Measurements from ENCODE around the gene APOM. TPM values are rescaled to one million over a fixed set of nuclear protein-coding genes. Genes with fewer than 3 reads are reported as not detected.

APOM gene
- total and polyA plus RNA-seq, 4 donors, result 89.8 to 587 (median 173) TPM

DNA sequence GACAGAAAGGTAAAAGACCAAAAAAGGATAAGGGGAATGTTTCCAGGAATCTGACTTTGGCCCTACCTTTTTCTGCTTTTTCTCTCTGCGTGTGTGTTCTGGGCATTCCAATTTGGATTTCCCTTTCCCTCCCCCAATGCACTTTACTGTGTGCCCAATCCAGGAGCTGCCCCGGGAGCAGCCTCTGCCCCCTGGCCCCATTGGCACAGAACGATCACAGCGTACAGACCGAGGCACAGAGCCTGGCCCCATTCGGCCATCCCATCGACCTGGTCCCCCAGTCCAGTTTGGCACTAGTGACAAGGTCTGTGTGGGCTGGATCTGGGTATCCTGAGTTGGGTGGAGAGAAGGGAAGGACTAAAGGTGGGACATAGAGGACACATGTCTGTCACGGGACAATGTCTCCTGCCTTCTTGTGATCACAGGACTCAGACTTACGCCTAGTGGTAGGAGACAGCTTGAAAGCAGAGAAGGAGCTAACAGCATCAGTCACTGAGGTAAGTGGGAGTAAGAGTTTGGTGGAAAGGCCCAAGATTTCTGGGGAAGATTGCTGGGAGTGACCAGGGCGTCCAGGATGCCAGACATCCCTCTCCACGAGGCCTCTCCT is 20.6 kb upstream of the APOM start (continued):
- TF ChIP-seq, protein P1, sequence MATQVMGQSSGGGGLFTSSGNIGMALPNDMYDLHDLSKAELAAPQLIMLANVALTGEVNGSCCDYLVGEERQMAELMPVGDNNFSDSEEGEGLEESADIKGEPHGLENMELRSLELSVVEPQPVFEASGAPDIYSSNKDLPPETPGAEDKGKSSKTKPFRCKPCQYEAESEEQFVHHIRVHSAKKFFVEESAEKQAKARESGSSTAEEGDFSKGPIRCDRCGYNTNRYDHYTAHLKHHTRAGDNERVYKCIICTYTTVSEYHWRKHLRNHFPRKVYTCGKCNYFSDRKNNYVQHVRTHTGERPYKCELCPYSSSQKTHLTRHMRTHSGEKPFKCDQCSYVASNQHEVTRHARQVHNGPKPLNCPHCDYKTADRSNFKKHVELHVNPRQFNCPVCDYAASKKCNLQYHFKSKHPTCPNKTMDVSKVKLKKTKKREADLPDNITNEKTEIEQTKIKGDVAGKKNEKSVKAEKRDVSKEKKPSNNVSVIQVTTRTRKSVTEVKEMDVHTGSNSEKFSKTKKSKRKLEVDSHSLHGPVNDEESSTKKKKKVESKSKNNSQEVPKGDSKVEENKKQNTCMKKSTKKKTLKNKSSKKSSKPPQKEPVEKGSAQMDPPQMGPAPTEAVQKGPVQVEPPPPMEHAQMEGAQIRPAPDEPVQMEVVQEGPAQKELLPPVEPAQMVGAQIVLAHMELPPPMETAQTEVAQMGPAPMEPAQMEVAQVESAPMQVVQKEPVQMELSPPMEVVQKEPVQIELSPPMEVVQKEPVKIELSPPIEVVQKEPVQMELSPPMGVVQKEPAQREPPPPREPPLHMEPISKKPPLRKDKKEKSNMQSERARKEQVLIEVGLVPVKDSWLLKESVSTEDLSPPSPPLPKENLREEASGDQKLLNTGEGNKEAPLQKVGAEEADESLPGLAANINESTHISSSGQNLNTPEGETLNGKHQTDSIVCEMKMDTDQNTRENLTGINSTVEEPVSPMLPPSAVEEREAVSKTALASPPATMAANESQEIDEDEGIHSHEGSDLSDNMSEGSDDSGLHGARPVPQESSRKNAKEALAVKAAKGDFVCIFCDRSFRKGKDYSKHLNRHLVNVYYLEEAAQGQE (IDR thresholded peaks at IDR 0.05), result no peak
- no peak for TF ChIP-seq NR2F2 (IDR thresholded peaks at IDR 0.05)

DNA sequence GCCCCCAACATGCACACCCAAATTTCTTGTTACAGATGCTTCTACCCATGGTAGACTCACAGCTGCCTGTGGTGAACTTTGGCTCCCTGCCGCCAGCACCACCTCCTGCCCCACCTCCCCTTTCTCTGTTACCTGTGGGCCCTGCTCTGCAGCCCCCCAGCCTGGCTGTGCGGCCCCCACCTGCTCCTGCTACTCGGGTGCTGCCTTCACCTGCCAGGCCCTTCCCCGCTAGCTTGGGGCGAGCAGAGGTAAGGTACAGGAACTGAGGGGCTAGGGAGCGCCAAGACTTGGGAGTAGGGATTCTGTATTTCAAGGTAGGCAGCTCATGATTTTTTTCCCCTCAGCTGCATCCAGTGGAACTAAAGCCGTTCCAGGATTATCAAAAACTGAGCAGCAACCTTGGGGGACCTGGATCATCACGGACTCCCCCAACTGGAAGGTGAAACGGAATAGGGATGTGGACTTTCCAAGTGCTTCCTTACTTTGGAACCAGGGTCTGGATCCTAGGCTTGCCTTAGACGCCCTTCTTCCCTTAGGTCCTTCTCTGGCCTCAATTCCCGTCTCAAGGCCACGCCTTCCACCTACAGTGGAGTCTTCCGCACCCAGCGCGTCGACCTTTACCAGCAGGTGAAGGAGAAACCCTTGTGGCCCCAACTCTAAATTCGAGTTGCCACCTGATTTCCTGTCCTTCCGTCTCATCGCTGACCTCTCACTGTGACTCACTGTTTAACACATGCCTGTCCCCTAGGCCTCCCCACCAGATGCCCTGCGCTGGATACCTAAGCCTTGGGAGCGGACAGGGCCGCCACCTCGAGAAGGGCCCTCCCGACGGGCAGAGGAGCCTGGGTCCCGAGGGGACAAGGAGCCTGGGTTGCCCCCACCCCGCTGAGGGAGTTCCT is 18.7 kb upstream of the APOM start:
- H3K9ac ChIP-seq (ENCODE audit: low read depth in 1 of 2, low read length in 2 of 2), result no peak overlapping the region
- H3K36me3 ChIP-seq (ENCODE audit: control insufficient read depth in 4 of 4, insufficient read depth in 3 of 4, low read depth in 1 of 4, low read length in 3 of 4), result peaks cover 38 to 89% (median 56%) of the 10 kb centered on the region in 4 donors
- H3K27ac ChIP-seq (ENCODE audit: low read depth in 1 of 2, low read length in 2 of 2), result no peak overlapping the region
- H3K27me3 ChIP-seq (ENCODE audit: control insufficient read depth in 4 of 4, insufficient read depth in 4 of 4, low read length in 3 of 4), result no peaks in the 10 kb centered on the region
- no peak for DNase-seq (ENCODE audit: low spot score)
- H3K4me3 ChIP-seq (ENCODE audit: low read depth in 1 of 3, low read length in 3 of 3), result no peak overlapping the region
- no peaks in the 10 kb centered on the region for H3K9me3 ChIP-seq (ENCODE audit: control insufficient read depth in 4 of 4, low read length in 3 of 4)
- TF ChIP-seq FOXA1 (IDR thresholded peaks at IDR 0.05), result no peak
- TF ChIP-seq, protein P2, sequence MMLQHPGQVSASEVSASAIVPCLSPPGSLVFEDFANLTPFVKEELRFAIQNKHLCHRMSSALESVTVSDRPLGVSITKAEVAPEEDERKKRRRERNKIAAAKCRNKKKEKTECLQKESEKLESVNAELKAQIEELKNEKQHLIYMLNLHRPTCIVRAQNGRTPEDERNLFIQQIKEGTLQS (IDR thresholded peaks at IDR 0.05), result no peak
- 89% methylated on average over 27 of the region's 27 CpGs for WGBS
- H3K4me1 ChIP-seq (ENCODE audit: control insufficient read depth in 4 of 4, insufficient read depth in 4 of 4, low read length in 3 of 4), result peaks cover 2 to 28% (median 19%) of the 10 kb centered on the region in 4 donors

DNA sequence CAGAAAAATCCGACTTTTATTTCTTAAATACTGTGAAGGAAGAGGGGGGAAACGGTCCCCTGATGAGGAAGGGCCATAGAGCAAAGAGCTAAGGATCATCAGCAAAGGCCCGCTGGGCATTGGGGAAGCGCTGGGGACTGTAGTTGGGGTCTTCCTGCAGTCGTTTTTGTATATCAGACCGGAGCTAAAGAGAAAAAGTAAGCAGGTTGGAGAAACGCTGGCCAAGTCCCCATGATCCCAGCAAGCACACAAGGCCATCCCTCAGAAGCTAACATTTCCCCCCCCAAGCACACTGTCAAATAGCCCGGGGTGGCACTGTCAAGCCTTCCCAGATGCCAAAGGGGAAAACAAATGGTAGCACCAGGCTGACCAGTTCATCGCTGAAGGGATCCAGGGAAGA is 16.7 kb upstream of the APOM start:
- Histone ChIP-seq H3K4me1 (ENCODE audit: control insufficient read depth in 4 of 4, insufficient read depth in 4 of 4, low read length in 3 of 4) (peaks cover 0 to 27% (median 22%) of the 10 kb centered on the region in 4 donors), H3K9me3 (ENCODE audit: control insufficient read depth in 4 of 4, low read length in 3 of 4) (no peaks in the 10 kb centered on the region), H3K27me3 (ENCODE audit: control insufficient read depth in 4 of 4, insufficient read depth in 4 of 4, low read length in 3 of 4) (no peaks in the 10 kb centered on the region), H3K36me3 (ENCODE audit: control insufficient read depth in 4 of 4, insufficient read depth in 3 of 4, low read depth in 1 of 4, low read length in 3 of 4) (peaks cover 38 to 88% (median 60%) of the 10 kb centered on the region in 4 donors), H3K9ac (ENCODE audit: low read depth in 1 of 2, low read length in 2 of 2) (no peak overlapping the region), H3K4me3 (ENCODE audit: low read depth in 1 of 3, low read length in 3 of 3) (no peak overlapping the region), H3K27ac (ENCODE audit: low read depth in 1 of 2, low read length in 2 of 2) (no peak overlapping the region)
- WGBS, result 91% methylated on average over 9 of the region's 9 CpGs
- TF ChIP-seq FOXA2 (IDR thresholded peaks at IDR 0.05) (no peak), RXRA (IDR thresholded peaks at IDR 0.05) (no peak), HNF4G (IDR thresholded peaks at IDR 0.05) (no peak), NR2F2 (IDR thresholded peaks at IDR 0.05) (no peak), RAD21 (IDR thresholded peaks at IDR 0.05) (no peak), TAF1 (conservative IDR thresholded peaks at IDR 0.05) (no peak), GABPA (IDR thresholded peaks at IDR 0.05 in 1 of 2, conservative IDR thresholded peaks at IDR 0.05 in 1 of 2) (no peak), FOXA1 (IDR thresholded peaks at IDR 0.05) (no peak), JUND (IDR thresholded peaks at IDR 0.05) (no peak), HNF4A (conservative IDR thresholded peaks at IDR 0.05) (no peak), EGR1 (IDR thresholded peaks at IDR 0.05; ENCODE audit: low read depth in 2 of 2) (no peak)
- TF ChIP-seq, protein P2 (IDR thresholded peaks at IDR 0.05), result no peak
- TF ChIP-seq, protein P3, sequence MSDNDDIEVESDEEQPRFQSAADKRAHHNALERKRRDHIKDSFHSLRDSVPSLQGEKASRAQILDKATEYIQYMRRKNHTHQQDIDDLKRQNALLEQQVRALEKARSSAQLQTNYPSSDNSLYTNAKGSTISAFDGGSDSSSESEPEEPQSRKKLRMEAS (IDR thresholded peaks at IDR 0.05), result no peak
- TF ChIP-seq, protein P1 (IDR thresholded peaks at IDR 0.05), result no peak
- TF ChIP-seq, protein P4, sequence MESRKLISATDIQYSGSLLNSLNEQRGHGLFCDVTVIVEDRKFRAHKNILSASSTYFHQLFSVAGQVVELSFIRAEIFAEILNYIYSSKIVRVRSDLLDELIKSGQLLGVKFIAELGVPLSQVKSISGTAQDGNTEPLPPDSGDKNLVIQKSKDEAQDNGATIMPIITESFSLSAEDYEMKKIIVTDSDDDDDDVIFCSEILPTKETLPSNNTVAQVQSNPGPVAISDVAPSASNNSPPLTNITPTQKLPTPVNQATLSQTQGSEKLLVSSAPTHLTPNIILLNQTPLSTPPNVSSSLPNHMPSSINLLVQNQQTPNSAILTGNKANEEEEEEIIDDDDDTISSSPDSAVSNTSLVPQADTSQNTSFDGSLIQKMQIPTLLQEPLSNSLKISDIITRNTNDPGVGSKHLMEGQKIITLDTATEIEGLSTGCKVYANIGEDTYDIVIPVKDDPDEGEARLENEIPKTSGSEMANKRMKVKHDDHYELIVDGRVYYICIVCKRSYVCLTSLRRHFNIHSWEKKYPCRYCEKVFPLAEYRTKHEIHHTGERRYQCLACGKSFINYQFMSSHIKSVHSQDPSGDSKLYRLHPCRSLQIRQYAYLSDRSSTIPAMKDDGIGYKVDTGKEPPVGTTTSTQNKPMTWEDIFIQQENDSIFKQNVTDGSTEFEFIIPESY (IDR thresholded peaks at IDR 0.05), result no peak
- TF ChIP-seq, protein P5, sequence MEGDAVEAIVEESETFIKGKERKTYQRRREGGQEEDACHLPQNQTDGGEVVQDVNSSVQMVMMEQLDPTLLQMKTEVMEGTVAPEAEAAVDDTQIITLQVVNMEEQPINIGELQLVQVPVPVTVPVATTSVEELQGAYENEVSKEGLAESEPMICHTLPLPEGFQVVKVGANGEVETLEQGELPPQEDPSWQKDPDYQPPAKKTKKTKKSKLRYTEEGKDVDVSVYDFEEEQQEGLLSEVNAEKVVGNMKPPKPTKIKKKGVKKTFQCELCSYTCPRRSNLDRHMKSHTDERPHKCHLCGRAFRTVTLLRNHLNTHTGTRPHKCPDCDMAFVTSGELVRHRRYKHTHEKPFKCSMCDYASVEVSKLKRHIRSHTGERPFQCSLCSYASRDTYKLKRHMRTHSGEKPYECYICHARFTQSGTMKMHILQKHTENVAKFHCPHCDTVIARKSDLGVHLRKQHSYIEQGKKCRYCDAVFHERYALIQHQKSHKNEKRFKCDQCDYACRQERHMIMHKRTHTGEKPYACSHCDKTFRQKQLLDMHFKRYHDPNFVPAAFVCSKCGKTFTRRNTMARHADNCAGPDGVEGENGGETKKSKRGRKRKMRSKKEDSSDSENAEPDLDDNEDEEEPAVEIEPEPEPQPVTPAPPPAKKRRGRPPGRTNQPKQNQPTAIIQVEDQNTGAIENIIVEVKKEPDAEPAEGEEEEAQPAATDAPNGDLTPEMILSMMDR (IDR thresholded peaks at IDR 0.05; ENCODE audit: low read depth, low read length, missing input control), result no peak
- no peak for DNase-seq (ENCODE audit: low spot score)

All from liver (tissue), 9 donors.